MM.1S (cell line): ENCODE data around the gene ANXA10.

ENCODE experiments used
- EZH2 ChIP-seq: fragments of 300-600 bp; sonication (generic); optimal IDR thresholded peaks from 2 replicates; pipeline ENCODE3; 2017; ENCODE audit warnings: low read depth, mild to moderate bottlenecking, antibody characterized with exemption, low read length, mixed read lengths
- TF ChIP-seq, protein P1 (sequence below): fragments of 300-600 bp; sonication (generic); IDR thresholded peaks from 2 replicates; pipeline ENCODE4 v1.5.1; 2016; ENCODE audit warnings: antibody characterized with exemption, low read length, mixed read lengths

GRCh38 chr4:168163106-168163505, 70.8 kb downstream of the ANXA10 start:
- TF ChIP-seq, protein P1, sequence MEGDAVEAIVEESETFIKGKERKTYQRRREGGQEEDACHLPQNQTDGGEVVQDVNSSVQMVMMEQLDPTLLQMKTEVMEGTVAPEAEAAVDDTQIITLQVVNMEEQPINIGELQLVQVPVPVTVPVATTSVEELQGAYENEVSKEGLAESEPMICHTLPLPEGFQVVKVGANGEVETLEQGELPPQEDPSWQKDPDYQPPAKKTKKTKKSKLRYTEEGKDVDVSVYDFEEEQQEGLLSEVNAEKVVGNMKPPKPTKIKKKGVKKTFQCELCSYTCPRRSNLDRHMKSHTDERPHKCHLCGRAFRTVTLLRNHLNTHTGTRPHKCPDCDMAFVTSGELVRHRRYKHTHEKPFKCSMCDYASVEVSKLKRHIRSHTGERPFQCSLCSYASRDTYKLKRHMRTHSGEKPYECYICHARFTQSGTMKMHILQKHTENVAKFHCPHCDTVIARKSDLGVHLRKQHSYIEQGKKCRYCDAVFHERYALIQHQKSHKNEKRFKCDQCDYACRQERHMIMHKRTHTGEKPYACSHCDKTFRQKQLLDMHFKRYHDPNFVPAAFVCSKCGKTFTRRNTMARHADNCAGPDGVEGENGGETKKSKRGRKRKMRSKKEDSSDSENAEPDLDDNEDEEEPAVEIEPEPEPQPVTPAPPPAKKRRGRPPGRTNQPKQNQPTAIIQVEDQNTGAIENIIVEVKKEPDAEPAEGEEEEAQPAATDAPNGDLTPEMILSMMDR: no peak
- no peak for TF ChIP-seq EZH2
